Trophoblast cell (in vitro differentiated cells and primary cell): Measurements from ENCODE around the gene RPUSD2.
"Not testable (repeated sequence)": the region's sequence is repeated elsewhere in the genome, so short reads cannot be mapped to it uniquely, and the experiment has no call there.

Experiments
- DNase-seq, 2 donors: peaks; one replicate each; pipeline ENCODE4 v3.0.0-alpha.2; 2016
- H2AFZ ChIP-seq: 2 replicates; pipeline ENCODE4 v1.6.1; 2013; ENCODE audit warnings: low read length, moderate library complexity, mild to moderate bottlenecking; ENCODE audit not compliant: insufficient read depth, poor library complexity
- H2AK5ac ChIP-seq: 2 replicates; pipeline ENCODE4 v1.6.1; 2013; ENCODE audit warnings: mild to moderate bottlenecking, low read length
- H2BK120ac ChIP-seq: 2 replicates; pipeline ENCODE4 v1.6.1; 2013; ENCODE audit warnings: low read length, mild to moderate bottlenecking, moderate library complexity; ENCODE audit not compliant: insufficient read depth, poor library complexity
- H2BK12ac ChIP-seq: 2 replicates; pipeline ENCODE4 v1.6.1; 2013; ENCODE audit warnings: mild to moderate bottlenecking, low read length, moderate library complexity
- H2BK5ac ChIP-seq: 2 replicates; pipeline ENCODE4 v1.6.1; 2013; ENCODE audit warnings: low read length, low read depth, moderate library complexity, mild to moderate bottlenecking; ENCODE audit not compliant: poor library complexity
- H3K14ac ChIP-seq: 2 replicates; pipeline ENCODE4 v1.6.1; 2013; ENCODE audit warnings: mild to moderate bottlenecking, low read length
- H3K18ac ChIP-seq: 2 replicates; pipeline ENCODE4 v1.6.1; 2013; ENCODE audit warnings: mild to moderate bottlenecking, low read length
- H3K23ac ChIP-seq: 2 replicates; pipeline ENCODE4 v1.6.1; 2013; ENCODE audit warnings: low read length
- H3K27ac ChIP-seq: 2 replicates; pipeline ENCODE4 v1.5.1; 2013; ENCODE audit warnings: low read depth, mild to moderate bottlenecking, inconsistent platforms, low read length, moderate library complexity
- H3K27me3 ChIP-seq: 2 replicates; pipeline ENCODE4 v1.6.1; 2013; ENCODE audit warnings: inconsistent platforms, mild to moderate bottlenecking, low read length, moderate library complexity; ENCODE audit not compliant: insufficient read depth
- H3K36me3 ChIP-seq, 2 experiments: 1 replicate in 1 of 2; 2 replicates in 1 of 2; pipeline ENCODE4 v1.6.1; 2013; ENCODE audit warnings: low read length in 2 of 2, mild to moderate bottlenecking in 2 of 2, moderate library complexity in 1 of 2; ENCODE audit not compliant: insufficient read depth in 2 of 2, control insufficient read depth in 1 of 2
- H3K4ac ChIP-seq: 2 replicates; pipeline ENCODE4 v1.6.1; 2013; ENCODE audit warnings: low read depth, mild to moderate bottlenecking, low read length, moderate library complexity
- H3K4me1 ChIP-seq, 2 experiments: 1 replicate in 1 of 2; 2 replicates in 1 of 2; pipeline ENCODE4 v1.6.1; 2013; ENCODE audit warnings: low read length in 2 of 2, mild to moderate bottlenecking in 2 of 2, moderate library complexity in 1 of 2; ENCODE audit not compliant: insufficient read depth in 2 of 2, control insufficient read depth in 1 of 2
- H3K4me2 ChIP-seq: 2 replicates; pipeline ENCODE4 v1.6.1; 2013; ENCODE audit warnings: inconsistent platforms, mild to moderate bottlenecking, low read length, moderate library complexity
- H3K4me3 ChIP-seq: 2 replicates; pipeline ENCODE4 v1.5.1; 2013; ENCODE audit warnings: mild to moderate bottlenecking, low read depth, low read length, inconsistent platforms
- H3K79me1 ChIP-seq: one replicate; pipeline ENCODE4 v1.6.1; 2013; ENCODE audit warnings: low read length
- H3K79me2 ChIP-seq: 2 replicates; pipeline ENCODE4 v1.6.1; 2013; ENCODE audit warnings: low read length, mild to moderate bottlenecking; ENCODE audit not compliant: control insufficient read depth, insufficient read depth, poor library complexity
- H3K9ac ChIP-seq: 2 replicates; pipeline ENCODE4 v1.6.1; 2013; ENCODE audit warnings: mild to moderate bottlenecking, low read length
- H3K9me3 ChIP-seq: 2 replicates; pipeline ENCODE4 v1.6.1; 2013; ENCODE audit warnings: low read depth, mild to moderate bottlenecking, control low read depth, inconsistent platforms, low read length; ENCODE audit not compliant: insufficient read depth
- H4K12ac ChIP-seq: 2 replicates; pipeline ENCODE4 v1.6.1; 2013; ENCODE audit warnings: low read depth, mild to moderate bottlenecking, low read length, moderate library complexity
- H4K8ac ChIP-seq: 2 replicates; pipeline ENCODE4 v1.6.1; 2013; ENCODE audit warnings: low read depth, mild to moderate bottlenecking, low read length, moderate library complexity
- H4K91ac ChIP-seq: one replicate; pipeline ENCODE4 v1.6.1; 2013; ENCODE audit warnings: low read depth, mild to moderate bottlenecking, low read length, moderate library complexity
- WGBS: extraction: QIAGEN DNeasy Blood & Tissue Kit; methylation state at CpG from one replicate; pipeline ENCODE4 v1.1.7; 2013; ENCODE audit warnings: missing lambda C conversion rate; ENCODE audit not compliant: insufficient read length, insufficient coverage; ENCODE audit errors: extremely low coverage; 5-methylcytosine and 5-hydroxymethylcytosine counted together

RPUSD2 gene

GRCh38 chr15:40565333-40566238 lies 3.5 kb upstream of the RPUSD2 start:
- DNase-seq: peak; percentile 17 to 38
- Histone ChIP-seq H3K4ac (no peak overlapping the region), H4K91ac (no peak overlapping the region), H2BK5ac (no peak overlapping the region), H3K4me3 (no peak overlapping the region), H3K23ac (no peak overlapping the region), H2AFZ (peak overlapping the region; percentile 12), H4K8ac (no peak overlapping the region), H3K9ac (no peak overlapping the region), H3K27me3 (no peaks in the 10 kb centered on the region), H2AK5ac (no peak overlapping the region), H3K18ac (no peak overlapping the region), H3K36me3 (peaks cover 0 to 3% of the 10 kb centered on the region in 2 experiments), H3K4me1 (peaks cover 4 to 5% of the 10 kb centered on the region in 2 experiments), H2BK12ac (no peak overlapping the region), H4K12ac (no peak overlapping the region), H3K4me2 (peak overlapping the region; percentile 52), H3K79me2 (peaks cover 4% of the 10 kb centered on the region), H2BK120ac (no peak overlapping the region), H3K79me1 (peaks cover 7% of the 10 kb centered on the region), H3K27ac (no peak overlapping the region), H3K9me3 (no peaks in the 10 kb centered on the region), H3K14ac (no peak overlapping the region)
- no CpG with 5 or more reads among the region's 20 CpGs for WGBS

DNA sequence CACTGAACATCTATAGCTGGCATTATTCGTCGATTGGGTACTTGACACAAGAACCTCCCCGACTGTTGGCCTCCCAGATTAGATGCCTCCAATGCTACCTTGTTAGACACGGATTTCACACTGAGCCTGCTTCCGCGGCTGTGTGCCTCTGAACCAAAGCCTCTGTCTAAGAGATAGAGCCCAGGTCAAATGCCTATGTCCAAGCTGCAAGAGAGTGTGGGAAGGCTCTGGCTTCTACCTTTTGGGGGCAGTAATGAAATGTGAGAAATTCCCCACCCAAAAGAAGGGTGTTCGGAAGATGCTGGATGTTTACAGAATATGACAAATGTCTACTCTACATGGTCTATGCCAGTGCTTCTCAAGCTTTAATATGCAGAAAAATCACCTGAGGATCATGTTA lies 2.0 kb upstream of the RPUSD2 start:
- no peak overlapping the region for H4K8ac ChIP-seq
- no peak overlapping the region for H3K23ac ChIP-seq
- no peak overlapping the region for H2AFZ ChIP-seq
- peaks cover 4 to 5% of the 10 kb centered on the region in 2 experiments for H3K4me1 ChIP-seq
- H3K27me3 ChIP-seq: no peaks in the 10 kb centered on the region
- peaks cover 4% of the 10 kb centered on the region for H3K79me2 ChIP-seq
- no peaks in the 10 kb centered on the region for H3K9me3 ChIP-seq
- no peak overlapping the region for H3K4me2 ChIP-seq
- H3K79me1 ChIP-seq: peaks cover 7% of the 10 kb centered on the region
- H2BK5ac ChIP-seq: no peak overlapping the region
- no peak overlapping the region for H4K91ac ChIP-seq
- no peak overlapping the region for H3K4me3 ChIP-seq
- H3K36me3 ChIP-seq: peaks cover 3 to 6% of the 10 kb centered on the region in 2 experiments
- no peak overlapping the region for H3K14ac ChIP-seq
- no peak overlapping the region for H3K4ac ChIP-seq
- H3K9ac ChIP-seq: no peak overlapping the region
- no peak overlapping the region for H2AK5ac ChIP-seq
- H4K12ac ChIP-seq: no peak overlapping the region
- no peak overlapping the region for H2BK120ac ChIP-seq
- H3K18ac ChIP-seq: no peak overlapping the region
- no peak for DNase-seq
- H3K27ac ChIP-seq: no peak overlapping the region
- no peak overlapping the region for H2BK12ac ChIP-seq
- WGBS: no CpG with 5 or more reads among the region's 7 CpGs

DNA sequence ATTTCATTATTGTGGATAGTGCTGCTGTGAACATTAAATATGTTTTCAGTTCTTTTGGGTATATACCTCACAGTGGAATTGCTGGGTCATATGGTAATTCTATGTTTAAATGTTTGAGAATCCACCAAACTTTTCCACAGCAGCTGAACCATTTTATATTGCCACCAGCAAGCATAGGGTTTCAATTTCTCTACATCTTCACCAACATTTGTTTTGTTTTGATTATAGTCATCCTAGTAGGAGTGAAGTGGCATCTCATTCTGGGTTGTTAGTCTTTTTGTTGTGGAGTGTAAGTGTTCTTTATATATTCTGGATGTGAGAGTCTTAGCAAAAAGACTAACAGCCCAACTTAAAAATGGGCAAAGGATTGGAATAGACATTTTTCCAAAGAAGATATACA lies 6.0 kb downstream of the RPUSD2 start:
- Histone ChIP-seq H3K23ac (no peak overlapping the region), H3K18ac (no peak overlapping the region), H3K4me2 (no peak overlapping the region), H3K9me3 (no peaks in the 10 kb centered on the region), H4K91ac (no peak overlapping the region), H3K27me3 (no peaks in the 10 kb centered on the region), H4K12ac (no peak overlapping the region), H2BK120ac (no peak overlapping the region), H2BK12ac (no peak overlapping the region), H3K4ac (no peak overlapping the region), H3K4me1 (peaks cover 0 to under 1% of the 10 kb centered on the region in 2 experiments), H3K27ac (no peak overlapping the region), H2BK5ac (no peak overlapping the region), H3K79me1 (no peaks in the 10 kb centered on the region), H2AK5ac (no peak overlapping the region), H4K8ac (no peak overlapping the region), H3K36me3 (peaks cover 11 to 15% of the 10 kb centered on the region in 2 experiments), H3K14ac (no peak overlapping the region), H3K79me2 (no peaks in the 10 kb centered on the region), H3K4me3 (no peak overlapping the region), H2AFZ (no peak overlapping the region), H3K9ac (no peak overlapping the region)
- no peak for DNase-seq

DNA sequence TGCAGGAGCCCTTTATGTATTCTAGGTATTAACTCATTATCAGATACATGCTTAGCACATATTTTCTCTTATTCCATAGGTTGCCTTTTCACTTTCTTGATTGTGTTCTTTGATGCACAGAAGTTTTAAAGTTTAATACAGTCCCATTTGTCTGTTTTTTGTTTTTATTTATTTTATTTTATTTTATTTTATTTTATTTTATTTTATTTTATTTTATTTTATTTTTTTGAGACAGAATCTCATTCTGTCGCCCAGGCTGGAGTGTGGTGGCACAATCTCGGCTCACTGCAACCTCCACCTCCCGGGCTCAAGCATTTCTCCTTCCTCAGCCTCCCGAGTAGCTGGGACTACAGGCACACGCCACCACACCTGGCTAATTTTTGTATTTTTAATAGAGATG lies 7.8 kb downstream of the RPUSD2 start:
- H3K27me3 ChIP-seq, DNase-seq, H3K4ac ChIP-seq, H4K91ac ChIP-seq, H3K36me3 ChIP-seq, H2BK5ac ChIP-seq, H2AK5ac ChIP-seq, H4K12ac ChIP-seq, H3K23ac ChIP-seq, H3K9ac ChIP-seq, H3K27ac ChIP-seq, H3K4me2 ChIP-seq, H2BK12ac ChIP-seq, H3K9me3 ChIP-seq, H3K18ac ChIP-seq, H3K79me2 ChIP-seq, H3K14ac ChIP-seq, H3K4me1 ChIP-seq, H4K8ac ChIP-seq, H2BK120ac ChIP-seq, H3K79me1 ChIP-seq, H2AFZ ChIP-seq, H3K4me3 ChIP-seq: not testable (repeated sequence)
- WGBS: no CpG with 5 or more reads among the region's 5 CpGs
